DOHH2 (cell line): ENCODE data around the gene MIPOL1.

Source experiments
- CTCF ChIP-seq: fragments of 200-600 bp; sonication (generic); IDR thresholded peaks from one replicate; pipeline ENCODE4 v1.5.1; 2014; ENCODE audit warnings: antibody characterized with exemption, mild to moderate bottlenecking, low read depth, low read length; ENCODE audit not compliant: poor library complexity, severe bottlenecking
- EZH2phosphoT487 ChIP-seq: fragments of 200-600 bp; sonication (generic); IDR thresholded peaks from 2 replicates; pipeline ENCODE4 v1.6.1; 2017; ENCODE audit warnings: borderline replicate concordance, mild to moderate bottlenecking, antibody characterized with exemption, low read length, moderate library complexity, mixed read lengths

GRCh38 chr14:37375566-37375965, 177.8 kb downstream of the MIPOL1 start:
- TF ChIP-seq CTCF (no peak), EZH2phosphoT487 (no peak)
